ENCODE results near the gene CHAMP1.
"Not testable (repeated sequence)": the region's sequence is repeated elsewhere in the genome, so short reads cannot be mapped to it uniquely, and the experiment has no call there.

CHAMP1 gene

DNA sequence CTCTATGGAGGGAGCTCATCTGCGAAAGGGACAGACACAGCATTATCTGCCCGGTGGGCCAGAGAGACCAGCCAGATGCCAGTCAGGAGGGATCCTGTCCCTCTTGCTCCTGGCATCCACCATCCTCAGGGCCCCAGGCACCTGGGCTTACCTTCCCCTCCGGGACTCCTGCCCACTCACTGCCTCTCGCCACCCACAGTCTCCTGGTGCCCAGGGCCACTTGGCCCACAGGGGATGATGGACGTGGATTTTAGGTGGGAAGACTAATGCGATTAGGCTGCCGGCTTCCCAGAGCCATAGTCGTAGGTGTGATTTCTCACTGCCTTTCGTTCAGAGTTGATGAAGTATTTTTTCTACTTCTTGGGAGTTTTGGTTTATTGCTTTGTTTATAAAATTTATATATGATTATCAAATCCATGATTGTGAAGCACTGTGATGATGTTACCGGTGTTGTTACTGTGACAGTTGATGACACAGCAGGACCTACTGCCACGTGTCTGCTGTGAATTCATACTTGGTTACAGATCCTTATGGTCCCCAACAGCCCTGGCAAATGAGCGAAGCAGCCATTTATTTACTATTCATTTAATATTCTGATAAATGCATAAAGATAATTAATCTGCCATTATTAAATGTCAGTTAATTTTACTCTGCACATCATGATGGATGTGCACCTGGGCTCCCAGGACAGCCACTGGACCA, 14.5 kb upstream of the CHAMP1 start:
- no peak for DNase-seq

DNA sequence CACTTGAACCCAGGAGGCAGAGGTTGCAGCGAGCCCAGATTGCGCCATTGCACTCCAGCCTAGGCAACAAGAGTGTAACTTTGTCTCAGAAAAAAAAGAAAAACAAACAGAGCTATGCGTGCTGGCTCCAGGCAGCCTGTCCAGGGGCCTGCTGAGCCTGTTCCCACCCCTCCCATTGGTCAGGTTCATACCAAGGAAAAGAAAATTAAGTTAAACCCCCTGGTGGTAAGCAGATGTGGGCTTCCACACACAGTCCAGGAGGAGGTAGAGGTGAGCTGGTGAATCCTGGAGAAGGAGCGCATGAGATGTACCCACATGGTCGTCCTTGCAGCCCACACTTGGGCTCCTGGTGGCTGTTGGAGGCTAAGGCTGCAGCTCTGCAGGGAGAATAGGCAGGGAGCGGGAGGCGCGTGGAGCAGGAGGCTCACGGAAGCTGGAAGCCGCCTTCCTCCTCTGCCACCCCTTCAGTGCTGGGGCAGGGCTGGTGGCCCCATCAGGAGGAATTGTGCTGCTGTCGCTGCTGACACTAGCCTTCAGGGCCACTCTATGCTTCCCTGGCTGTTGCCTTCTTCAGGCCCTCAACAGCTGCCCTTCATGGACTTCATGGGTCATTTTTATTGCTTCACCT, 10.5 kb upstream of the CHAMP1 start:
- no peak for DNase-seq

DNA sequence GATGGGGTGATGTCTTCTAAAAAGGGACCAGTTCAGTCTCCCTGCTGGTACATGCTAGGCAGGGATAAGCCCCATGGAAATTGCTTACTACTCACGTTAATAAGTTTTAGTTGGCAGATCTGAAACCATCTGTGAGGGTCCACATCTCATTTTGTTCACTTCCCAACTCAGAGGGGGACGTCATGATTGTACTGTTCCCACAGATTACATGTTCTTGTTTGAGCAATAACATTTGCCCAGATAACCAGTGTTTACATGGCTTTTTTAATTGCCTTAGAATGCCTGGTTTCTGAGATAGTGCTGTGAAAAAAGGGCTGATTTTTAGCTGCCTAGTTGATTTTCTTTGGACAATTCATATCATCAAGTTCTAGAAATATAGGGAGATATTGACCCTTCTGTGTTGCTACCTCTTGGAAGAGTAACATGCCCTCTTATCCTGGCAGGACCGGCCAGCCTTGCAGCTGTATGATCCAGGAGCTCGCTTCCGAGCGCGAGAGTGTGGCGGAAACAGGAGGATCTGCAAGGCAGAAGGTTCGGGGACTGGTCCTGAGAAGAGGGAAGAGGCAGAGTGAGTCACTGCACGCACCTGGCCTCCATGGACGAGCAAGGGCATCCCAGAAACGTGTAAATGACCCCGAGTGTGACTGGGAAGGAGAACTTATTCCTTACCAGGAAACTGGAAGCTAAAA, 9.8 kb upstream of the CHAMP1 start:
- no peak for DNase-seq

DNA sequence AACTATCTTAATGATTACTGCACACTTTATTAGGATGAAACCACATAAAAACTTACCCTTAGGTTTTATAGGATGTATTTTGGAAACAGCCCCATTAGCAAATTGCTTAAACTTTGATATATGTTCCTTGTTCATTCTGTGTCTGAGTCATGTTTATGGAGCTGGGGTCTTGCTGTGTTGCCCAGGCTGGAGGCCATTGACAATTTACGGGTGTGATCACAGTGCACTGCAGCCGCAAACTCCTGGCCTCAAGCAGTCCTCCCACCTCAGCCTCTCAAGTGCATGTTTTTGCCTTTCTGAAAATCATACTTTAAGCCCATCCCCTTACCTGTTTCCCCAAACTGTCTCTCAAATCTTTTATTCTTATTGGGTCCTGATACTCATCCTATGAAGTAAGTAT, 5.2 kb upstream of the CHAMP1 start:
- no peak for DNase-seq

DNA sequence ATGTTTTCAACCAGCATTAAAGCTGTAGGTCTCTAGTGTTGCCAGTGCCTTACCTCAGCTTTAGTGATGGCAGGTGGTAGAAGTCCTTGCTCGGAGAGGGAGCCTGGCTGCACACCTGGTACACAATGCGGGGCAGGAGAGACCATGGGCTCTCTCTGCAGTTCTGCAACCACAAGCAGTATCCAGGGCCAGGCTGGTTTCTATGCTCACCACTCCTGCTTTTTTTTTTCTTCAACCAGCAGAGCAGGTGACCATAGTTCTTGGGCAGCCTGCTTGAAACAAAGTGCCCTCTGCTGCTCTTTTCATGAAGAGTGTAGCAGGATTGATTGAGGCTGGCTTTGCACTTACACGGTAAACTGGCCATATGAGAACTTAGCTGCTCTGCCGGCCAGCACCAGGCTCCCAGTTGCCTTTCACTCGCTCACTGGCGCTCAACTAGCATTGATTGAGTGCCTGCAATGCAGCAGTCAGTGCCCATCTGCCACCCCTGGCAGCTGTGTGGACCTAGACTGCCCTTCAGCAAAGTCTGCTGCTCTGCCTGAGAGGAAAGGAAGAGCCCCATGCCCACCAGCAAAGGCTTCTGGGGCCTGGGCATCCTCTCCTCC, 4.4 kb upstream of the CHAMP1 start:
- DNase-seq, result no peak

DNA sequence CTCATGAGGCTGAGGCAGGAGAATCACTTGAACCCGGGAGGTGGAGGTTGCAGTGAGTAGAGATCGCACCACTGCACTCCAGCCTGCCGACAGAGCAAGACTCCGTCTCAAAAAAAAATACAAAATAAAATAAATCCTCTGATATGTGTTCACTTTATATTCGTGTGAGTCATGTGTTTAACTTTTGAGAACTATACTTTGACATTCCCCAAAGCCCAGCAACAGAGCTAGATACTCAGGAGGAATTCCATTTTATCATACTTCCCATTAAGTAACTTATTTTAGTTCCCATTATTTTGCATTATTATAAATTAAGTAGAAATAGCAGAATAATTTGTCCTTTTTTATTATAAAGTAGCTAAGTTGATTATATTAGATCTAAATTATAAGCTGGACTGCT, 3.3 kb upstream of the CHAMP1 start:
- DNase-seq, result no peak

DNA sequence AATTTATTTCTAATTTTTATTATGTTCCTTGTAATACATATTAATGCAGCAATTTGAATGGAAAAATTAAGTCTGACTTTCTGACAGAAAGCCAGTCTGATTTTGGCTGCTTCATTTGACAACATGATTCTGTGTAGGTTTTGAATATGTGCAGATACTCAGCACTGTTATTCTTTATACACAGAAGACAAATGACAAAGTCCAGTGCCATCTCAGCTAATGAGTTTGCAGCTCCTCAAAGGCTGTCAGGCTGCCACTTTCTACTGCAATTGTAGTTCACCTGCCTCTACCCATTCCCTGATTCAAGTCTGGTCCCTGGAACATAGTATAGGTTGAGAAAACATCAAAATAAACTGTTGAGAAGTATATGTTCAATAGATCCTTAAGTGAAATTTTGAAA, 2.9 kb upstream of the CHAMP1 start:
- no peak for DNase-seq

DNA sequence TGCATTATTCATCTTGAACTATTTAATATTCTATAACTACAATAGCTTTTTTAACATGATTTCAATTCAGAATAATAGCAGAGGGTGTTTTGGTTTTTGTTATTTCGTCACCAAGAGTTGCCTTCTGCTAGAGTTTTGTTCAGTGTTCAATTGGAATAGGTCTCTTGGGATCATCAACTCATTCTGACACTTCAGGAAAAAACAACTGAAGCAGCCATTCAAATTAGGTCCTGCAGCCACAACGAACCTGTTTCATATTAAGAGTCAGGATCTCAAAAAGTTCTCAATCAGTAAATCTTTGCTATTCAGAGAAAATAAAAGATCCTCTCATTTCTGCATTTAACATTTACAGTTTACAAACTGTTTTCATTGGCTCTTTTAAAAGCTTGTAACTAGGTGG, 2.4 kb upstream of the CHAMP1 start:
- DNase-seq, result no peak

DNA sequence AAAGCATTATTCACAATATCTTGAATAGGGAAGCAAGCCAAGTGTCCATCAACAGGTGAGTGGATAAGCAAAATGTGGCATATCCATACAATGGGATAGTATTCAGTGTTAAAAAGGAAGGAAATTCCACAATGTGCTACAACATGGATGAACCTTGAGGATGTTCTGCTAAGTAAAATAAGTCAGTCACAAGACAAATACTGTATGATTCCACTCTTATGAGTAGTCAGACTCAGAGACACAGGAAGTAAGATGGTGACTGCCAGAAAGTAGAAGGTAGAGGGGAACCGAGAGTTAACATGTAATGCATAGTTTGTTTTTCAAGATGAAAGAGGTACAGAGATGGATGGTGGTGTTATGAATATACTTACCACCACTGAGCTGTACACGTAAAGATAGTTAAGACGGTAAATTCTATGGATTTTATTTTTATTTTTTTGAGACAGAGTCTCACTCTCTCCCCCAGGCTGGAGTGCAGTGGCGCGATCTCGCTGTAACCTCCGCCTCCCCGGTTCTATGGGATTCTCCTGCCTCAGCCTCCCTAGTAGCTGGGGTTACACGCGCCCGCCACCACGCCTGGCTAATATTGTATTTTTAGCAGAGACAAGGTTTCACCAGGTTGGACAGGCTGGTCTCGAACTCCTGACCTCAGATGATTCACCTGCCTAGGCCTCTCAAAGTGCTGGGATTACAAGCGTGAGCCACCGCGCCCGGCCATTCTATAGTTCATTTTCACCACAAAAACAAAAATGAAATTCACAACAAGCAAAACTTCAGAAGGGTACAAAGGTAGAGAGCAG, 1.0 kb upstream of the CHAMP1 start:
- no peak for DNase-seq

DNA sequence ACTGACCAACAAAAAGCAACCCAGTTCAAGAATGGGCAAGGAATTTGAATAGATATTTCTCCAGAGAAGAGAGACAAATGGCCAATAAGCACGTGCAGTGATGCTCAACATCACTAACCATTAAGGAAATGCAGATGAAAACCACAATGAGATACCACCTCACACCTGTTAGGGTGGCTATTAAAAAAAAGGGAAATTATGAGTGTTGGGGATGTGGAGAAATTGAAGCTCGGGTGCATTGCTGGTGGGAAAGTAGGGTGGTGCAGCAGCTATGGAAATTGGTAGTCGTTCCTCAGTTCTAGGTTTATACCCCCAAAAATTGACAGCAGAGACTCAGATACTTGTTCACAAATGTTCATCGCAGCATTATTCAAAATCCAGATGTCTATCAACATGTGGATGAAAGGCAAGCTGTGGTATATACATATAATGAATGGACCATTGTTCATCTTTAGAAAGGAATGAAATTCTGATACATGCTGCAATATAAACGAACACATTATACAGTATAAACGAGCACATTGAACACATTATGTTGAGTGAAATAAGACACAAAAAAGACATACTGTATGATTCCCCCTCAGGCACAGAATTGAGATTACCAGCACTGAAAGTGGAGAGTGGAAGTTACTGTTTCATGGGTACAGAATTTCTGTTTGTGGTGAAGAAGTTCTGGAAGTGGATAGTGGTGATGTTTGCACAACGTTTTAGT, 927 bp downstream of the CHAMP1 start:
- DNase-seq, result no peak

DNA sequence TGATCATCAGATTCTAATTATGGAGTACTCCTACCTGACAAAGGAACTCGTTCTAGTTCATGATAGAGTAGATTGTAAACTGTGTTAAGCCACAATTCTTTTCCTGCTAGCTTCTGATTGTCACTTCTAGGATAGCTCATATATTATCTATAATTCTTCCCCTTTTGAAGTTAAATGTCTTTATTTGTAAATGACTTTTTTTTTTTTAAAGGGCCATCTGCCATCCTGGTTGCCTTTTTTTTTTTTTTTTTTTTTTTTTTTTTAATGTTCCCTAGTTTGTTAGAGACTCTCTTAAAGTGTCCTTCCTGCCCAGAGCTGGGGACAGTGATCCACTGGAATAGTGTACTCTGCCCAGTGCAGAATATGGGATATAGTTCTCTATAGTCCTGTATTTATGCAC, 4.3 kb downstream of the CHAMP1 start:
- DNase-seq, result no peak

DNA sequence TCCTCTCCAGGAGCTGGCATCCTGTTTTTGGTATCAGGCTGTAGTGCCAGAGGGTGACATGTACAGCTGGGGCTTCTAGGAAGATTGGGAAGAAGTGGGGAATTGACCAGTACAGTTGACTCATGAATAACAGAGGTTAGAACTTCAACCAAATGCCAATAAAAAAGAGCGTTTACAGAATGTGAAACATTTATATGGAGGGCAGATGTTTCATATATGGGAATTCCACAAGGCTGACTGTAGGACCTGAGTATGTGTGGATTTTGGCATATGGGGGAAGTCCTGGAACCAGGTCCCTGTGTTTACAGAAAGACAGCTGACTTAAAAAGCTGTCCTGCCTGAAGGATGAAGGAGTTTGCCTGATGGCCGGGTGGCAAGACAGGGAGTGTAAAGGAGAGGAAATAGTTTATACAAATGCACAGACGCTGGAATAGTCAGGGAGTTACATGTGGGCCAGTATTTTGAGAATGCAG, 5.2 kb downstream of the CHAMP1 start:
- no peak for DNase-seq

DNA sequence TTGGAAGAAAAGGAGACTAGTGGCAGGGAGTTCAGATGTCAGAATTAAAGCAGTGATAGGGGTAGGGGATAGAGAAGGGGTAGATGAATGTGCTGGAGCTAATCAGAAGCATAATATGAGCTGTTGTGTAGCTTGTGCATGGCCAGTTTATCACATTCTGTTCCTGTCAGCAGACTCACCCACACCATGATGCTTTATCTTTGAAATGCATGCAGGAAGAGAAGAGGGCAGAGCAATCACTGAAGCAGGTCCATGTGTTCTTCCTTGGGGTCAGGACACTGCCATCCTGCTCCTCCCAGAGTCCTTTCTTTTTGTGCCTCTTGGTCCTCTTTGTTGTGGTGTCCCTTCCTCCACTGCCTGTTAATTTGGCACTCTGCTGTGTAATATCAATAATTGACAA, 5.8 kb downstream of the CHAMP1 start:
- DNase-seq, result no peak

DNA sequence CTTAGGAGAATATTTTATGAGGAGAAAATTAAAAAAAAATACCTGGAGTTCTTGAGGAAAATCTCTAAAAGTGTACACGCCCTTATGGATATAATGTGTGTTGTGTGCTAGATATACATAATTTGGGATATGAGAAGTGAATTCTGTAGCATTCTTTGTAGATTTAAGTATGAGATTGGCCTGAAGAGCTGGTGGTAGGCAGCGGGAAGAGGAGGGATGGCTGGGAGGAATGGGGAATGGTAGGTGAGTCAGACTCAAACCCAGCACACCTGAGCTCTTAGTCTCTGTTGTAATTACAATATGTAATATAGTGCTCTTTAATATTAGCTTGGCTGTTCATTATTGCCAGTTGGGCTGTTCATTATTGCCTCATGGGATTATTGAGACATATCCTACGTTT, 7.0 kb downstream of the CHAMP1 start:
- no peak for DNase-seq

DNA sequence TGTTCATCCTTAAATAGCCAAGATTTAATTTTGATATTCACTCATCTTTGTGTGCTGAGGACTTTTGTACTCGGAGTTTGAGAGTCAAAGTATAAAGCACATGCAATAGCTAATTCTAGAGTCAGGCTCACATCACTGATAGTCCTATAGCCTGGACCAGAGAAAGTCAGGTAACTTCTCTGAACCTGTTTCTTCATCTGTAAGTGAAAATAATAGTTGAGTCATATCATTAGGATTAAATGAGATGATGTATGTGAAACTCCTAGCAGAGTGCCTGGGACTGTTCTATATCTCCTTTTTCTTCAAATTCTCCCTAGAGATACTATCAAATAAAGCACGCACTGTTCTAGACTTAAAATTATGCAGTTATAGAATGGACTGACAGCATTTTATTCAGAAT, 9.0 kb downstream of the CHAMP1 start:
- DNase-seq, result no peak

DNA sequence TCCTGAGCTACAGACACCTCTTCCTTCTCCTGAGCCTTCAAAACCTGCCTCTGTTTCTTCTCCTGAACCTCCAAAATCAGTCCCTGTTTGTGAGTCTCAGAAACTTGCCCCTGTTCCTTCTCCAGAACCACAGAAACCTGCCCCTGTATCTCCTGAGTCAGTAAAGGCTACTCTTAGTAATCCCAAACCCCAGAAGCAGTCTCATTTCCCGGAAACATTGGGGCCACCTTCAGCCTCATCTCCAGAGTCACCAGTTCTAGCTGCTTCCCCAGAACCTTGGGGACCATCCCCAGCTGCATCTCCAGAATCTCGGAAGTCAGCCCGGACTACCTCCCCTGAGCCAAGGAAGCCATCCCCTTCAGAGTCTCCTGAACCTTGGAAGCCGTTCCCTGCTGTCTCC, 10.0 kb downstream of the CHAMP1 start:
- no peak for DNase-seq

DNA sequence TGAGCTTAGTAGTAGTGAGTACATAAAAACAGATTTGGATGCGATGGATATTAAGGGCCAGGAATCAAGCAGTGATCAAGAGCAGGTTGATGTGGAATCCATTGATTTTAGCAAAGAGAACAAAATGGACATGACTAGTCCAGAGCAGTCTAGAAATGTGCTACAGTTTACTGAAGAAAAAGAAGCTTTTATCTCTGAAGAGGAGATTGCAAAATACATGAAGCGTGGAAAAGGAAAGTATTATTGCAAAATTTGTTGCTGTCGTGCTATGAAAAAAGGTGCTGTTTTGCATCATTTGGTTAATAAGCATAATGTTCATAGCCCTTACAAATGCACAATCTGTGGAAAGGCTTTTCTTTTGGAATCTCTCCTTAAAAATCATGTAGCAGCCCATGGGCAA, 11.4 kb downstream of the CHAMP1 start:
- DNase-seq, result no peak

DNA sequence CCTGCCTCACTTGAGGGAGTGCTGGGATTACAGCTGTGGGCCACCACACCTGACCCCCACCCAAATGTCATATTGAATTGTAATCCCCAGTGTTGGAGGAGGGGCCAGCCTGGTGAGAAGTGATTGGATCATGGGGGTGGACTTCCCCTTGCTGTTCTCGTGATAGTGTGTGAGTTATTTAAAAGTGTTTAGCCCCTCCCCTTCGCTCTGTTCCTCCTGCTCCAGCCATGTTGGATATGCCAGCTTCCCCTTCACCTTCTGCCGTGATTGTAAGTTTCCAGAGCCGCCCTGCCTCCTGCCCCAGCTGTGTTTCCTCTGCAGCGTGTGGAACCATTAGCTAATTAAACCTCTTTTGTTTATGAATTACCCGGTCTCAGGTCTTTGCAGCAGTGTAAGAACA, 13.7 kb downstream of the CHAMP1 start:
- DNase-seq, result no peak

DNA sequence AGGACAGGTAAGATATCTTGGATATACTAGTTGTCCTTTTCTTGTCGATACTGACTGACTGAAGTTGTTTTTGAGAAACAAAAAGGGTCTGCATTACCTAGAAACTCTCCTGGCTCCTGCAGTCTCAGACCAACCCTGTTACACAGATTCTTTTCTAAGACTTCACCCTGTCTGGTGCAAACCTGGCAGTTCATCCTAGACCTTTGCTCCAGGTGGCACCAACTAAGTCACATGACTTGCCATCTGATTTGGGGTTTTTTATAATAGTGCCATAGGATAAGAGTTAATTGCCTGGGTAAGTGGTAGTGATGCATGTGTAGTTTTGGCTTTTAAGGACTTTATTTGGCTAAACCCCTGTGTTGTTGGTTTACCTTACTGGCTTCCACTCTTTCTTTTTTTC, 14.3 kb downstream of the CHAMP1 start:
- no peak for DNase-seq

DNA sequence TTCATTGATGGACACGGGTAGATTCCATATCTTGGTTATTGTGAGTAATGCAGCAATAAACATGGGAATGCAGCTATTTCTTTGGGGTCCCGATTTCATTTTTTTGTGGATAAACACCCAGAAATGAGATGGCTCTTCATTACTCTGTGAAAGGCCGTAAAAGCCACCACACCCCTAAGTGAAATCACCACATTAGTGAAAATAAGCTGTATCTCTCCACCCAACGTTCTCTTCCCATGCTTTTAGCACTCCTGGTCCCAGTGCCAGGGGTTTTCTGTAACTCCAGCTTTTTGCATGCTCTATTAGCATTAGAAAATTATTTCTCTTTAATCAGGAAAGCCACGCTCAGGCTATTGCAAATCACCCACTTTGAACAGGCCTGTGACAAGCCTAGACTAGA, 15.8 kb downstream of the CHAMP1 start:
- no peak for DNase-seq

DNA sequence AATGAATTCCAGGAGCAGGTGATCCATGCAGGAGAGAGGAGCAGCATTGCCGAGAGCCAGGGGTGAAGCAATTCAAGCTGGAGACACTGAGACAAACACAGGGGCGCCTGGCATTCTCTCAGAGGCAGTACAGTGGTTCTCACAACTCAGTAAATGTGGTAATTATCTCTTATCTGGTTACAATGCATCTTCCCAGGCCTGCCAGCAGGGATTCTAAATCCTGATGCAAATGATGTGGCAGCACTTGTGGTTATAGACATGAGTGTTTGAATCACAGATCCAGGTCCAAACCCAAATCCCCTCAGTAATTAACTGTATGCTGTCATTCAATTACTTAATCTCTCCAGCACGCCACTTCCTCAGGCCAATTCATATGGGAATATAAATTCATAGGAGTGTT, 19.6 kb downstream of the CHAMP1 start:
- DNase-seq, result not testable (repeated sequence)

DNA sequence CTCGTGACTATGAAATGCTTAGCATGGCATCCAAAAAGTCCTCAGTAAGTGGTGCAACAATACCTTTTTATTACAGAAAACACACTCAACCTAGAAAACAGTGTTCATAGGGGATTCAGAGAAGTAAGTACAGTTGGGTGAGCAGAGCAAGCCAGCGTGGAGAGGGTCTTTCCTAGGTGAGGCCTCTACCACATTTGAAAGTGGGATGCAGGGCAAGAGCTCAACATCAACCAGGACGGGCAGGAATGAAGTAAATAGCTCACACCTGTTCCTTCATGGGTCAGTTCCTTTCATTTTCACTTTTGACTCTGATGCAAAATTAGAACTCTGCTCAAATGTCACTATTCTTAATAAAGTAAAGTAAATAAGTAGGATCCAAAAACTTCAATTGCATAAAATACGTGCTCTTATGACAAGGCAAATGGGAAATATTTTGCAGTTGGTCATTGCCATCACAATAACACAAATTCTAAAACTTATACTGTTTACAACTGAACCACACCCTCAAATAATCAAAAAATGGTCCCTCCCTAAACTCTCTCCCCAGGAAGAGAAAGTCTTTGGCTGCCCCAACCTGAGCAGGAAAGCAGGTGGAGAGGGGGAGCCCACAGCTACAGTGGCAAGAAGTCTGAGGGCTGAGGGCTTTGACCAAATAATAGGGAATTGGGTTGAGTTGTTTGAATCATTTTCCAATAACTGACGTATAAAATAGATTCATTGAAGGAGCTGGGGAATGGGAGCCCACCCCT, 20.2 kb downstream of the CHAMP1 start:
- DNase-seq, result no peak
